RPMI8226 (cell line): ENCODE data around the gene KLHL40.

Experiments
- DNase-seq: peaks from one replicate; pipeline ENCODE4 v3.0.0-alpha.2; 2015

KLHL40 gene

DNA sequence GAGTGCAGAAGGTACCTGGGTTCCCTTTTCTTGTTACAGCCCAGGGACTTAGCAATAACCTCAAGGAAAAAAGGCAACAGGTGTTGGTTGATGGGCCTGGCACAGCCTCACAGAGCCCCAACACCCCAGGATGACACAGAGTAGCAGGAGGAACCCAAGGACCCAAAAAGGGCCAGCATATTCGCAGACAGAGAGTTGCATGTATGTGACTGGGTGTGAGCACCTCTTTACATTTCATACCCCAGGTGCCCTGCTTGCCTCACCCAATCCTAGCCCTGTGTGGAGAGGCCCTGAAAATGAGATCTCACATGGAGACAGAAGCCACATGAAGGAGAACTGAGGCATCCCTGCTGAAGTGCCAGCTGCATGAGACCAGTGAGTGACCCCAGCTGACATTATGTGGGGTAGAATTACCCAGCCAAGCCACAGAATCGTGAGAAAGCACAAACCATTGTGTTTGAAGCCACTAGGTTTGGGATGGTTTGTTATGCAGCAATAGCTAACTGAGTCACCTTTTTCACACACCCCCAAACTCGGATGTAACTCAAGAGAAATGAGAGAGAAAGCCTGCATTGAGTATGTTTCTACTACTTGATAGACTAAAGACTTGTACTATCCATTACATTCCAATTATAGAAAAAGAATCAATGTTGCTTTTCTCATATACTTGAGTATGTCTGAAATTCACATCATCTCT, 43.5 kb downstream of the KLHL40 start:
- no peak for DNase-seq

DNA sequence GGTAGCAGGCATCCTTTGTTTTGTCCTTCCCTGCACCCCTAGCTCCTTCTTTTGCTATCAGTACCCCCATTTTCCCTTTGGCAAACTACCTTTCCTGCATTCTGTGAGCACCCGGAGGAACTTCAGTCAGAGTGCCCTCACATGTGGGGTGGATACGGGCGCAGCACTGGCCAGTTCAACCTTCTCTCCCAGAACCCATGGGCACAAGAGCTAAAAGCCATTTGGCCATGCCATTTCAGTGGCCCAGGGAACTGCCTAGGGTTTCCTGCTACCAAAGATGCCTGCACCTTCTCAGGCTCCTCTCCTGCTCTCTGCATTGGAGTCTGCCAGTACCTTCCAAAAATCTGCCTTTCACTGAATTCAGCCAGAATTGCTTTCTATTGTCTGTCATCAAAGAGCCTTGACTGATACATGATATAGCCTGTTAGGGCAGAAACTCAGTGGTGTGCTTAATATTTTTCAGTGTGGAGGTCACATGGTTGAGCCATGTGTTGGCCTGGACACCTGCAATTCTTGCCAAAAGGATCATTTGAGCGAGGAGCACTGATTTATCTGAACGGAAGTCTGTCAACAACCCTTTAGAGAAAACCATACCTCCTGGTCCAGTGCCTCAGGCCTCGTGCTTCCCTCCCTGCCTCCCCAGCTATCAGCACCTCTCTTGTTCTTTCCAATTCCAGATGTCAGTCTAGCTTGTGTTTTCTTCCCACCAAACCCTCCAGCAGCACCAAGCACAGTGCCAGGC, 44.2 kb downstream of the KLHL40 start:
- DNase-seq: no peak

DNA sequence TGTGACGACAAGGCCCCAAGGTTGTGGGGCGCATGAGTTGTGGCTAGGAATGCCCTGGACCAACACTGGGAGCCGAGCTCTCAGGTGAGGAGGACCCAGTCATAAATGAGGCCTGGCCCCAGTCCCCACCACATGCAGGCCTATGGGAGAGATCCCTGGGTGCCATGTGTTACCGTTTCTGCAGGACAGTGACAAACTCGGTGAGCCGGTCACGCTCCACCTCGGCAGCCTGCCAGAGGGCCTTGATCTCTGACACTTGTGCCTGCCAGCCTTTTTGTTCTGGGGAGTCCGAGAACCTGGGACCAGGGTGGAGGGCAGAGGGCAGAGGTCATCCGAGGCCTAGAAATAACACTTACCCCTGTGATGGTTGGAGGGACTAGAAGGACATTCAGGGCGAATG, 45.0 kb downstream of the KLHL40 start:
- DNase-seq: no peak

DNA sequence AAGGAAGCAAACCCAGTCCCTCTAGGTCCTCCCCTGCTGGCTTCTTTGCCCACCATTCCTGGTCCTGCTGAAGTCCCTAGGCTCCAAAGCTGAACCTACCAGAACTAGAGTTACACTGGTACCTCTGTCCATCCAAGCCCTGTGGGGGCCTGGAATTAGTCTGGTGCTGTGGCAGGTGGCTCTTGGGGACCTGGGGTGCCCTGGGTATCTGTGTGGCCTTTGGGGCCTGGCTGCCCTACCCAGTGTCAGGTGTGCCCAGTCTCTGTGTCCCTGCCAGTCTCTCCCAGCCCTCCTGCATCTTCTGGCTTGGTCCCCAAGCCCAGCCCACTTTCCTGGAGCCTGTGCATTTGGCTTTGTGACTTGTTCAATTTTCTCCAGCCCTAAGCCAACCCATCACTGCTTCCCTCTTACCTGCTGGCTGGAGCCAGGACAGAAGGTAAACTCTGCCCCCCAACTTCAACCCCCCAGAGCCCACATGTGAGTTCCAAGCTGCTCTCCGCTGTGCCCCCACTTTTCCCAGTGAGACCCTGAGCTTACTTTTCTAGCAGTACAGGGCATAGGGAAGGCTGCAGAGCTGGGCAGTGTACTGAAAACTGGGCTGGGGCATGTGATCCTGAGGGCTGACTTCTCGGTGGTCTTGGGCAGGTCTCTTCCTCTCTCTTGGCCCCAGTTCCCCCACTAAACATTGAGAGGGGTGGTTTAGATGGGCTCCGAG, 45.5 kb downstream of the KLHL40 start:
- DNase-seq: no peak

DNA sequence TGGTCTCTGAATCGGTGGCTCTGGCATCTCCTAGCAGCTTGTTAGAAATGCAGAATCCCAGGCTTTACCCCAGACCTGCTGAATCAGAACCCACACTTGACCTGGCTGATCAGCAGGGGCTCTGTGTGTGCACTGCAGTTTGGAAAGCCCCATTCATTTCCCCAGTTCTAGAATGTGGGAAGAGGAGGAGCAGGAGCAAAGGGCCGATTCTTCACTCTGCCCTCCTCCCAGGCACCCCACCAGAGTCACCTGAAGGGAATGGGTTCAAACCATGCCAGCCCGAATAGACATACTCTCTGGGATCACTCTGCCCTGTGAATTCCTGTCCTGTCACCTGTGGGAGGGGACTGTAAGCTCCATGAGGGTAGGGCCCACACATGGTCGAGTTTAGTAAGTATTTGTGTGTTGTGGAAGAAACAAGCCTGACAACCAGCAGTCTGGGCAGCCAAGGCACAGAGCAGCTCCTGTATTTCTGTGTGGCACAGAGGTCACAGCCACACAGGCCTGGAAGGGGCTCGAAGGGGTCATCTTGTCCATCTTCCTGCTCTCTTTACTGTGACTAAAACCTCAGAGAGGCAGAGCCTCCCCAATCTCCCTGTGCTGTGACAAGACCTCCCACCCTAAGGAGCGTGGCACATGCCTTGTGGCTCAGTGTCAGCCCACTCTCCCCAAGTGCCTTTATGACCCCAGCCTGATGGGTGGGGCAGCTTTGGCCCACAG, 46.3 kb downstream of the KLHL40 start:
- DNase-seq: no peak

DNA sequence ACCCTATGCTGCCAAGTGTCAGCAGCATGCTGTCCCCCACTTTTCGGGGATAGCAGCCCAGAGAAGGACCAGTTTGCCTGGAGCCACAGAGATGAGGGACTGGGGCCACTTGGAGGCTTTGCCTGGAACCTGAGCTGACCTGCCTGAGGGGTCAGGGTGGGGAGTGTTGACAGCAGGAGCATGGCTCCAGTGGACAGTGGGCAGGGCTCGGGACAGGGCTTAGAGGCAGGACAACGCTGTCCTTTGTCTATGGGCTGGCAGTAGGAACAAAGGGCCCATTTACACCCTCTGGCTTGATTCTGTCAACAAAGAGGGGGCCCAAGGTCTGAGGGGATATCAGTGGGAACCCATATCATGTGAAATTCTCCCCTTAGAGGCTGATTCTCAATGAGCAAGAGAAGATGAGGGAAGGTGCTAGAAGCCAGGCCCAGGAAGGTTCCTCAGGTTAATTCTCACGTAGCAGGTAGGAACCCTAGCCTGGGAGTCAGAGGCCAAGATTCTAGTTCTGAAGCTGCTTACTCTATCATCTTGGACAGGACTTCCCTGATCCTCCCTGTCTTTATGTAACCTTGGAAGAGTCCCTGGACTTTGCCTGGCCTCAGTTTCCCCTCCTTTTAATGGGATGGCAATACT, 47.0 kb downstream of the KLHL40 start:
- no peak for DNase-seq

DNA sequence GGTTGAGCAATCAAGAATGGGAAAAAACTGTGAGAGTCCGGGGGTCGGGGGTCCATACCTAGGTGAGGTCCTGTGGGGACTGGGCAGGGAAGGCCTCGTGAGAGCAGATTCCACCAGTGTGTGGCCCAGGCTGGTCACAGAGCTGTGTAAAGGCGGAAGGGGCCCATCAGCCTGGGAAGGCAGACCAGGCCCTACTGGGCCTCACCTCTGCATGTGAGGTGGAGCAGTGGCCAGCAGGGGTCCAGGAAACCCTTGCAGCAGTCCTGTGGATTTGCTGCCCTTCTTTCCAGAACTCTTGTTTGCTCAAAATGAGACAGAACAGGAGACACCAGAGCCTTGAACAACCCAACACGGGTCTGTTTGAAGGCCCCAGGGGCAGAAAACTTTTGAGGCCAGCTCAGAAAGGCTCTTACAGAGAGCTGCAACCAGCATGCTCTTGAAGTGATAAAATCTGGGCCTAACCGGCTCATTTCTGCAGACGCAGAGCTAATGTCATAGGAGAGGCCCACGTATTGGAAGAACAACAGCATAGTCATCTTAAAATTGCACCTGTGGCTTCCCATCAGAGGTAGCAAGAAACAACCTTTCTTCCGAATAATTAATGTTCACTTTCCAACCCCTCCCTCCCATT, 47.6 kb downstream of the KLHL40 start:
- no peak for DNase-seq

DNA sequence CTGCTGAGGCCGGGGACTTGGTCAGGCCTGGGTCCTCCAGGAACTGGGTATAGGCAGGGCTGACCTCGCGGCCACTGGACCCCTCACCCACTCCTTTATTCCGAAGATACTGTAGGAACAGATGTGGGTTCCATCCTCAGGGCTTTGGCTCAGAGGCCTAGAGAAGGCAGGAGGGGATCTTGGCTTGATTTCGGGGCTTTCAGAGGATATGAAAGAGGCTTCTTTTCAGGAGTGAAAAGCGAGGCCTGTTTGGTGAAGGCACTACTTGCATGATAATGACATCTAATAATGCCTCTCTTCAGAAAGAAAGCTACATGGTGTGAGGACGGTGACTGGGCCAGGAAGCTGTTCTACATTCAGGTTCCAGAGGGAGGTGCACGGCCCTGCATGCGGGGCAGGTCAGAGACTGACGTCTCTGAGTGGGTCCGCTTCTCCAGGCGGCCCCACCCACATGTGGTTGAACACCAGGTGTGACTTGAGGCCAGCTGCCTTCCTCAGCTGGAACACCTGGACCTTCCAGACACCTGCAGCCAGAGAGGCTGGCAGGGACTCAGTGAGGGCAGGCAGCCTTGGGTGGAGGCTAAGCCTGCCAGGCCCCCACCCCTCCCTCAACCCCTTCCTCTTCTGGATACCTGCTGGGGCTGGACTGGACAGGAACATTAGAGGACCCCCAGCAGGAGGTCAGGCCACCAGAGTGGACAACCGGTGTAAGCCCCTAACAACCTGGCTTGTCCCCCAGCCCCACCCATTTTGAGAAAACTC, 48.3 kb downstream of the KLHL40 start:
- DNase-seq: peak; percentile 81

DNA sequence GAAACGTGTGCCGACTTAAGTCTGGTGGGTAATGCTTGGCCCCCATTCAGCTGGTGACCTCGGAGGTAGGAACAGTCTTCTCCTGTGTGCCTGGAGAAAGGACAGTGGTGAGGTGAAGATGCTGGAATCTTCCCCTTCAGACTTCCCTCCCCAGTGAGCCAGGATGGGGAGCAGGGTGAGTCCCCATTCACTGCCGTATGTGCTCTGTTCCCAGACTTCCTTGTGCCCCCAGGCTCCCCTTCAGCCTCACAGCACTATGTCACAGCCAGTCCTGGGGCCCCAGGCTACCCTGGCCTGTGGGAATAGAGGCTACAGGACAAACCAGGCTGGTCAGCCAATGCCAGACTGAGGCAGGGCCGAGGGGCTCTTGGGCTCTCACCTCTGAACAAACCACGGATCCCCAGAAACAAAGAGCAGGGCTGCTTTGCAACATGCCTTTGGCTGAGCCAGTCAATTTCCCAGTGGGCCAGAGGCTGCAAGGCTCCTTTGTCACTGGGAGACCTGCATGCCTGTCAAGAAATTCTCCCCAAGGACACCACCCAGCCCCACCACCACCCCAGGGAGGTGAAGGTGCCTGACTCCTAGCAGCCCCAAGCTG, 49.0 kb downstream of the KLHL40 start:
- no peak for DNase-seq

DNA sequence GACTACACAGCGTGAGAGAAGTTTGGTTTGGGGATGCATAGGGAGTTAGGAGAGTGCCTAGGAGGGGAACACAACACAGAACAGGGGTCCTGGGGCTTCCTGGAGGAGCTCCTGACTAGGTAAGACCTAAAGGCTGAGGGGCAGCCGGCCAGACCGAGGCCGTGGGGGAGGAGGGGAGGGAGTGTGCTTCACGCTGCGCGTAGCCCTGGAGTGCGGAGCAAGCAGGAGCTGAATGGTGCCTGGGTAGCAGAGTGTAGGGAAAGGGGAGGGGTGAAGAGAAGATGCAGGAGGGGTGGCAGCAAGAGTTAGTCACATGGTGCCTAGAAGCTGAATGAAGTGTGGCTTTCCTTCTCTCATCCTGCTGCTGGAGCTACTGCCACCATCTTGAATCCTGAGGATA, 49.7 kb downstream of the KLHL40 start:
- no peak for DNase-seq

DNA sequence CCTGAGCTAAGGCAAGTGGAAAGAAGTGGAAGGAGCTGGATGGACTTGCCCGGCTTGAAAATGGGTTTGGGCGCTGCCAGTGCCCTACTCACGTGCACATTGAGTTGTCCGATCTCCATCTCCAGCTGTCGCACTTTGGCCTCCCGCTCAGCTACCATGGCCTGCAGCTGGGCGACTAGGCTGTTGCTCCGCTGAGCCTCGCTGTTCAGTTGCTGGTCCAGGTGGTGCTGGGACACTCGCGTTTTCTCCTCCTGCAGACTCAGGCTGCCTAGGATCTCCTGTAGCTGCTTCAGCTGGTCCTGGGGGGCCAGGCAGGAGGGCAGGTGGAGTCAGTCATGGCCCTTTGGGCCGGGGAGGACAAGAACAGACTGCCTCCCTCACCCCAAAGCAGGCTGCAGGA, 50.3 kb downstream of the KLHL40 start:
- no peak for DNase-seq

DNA sequence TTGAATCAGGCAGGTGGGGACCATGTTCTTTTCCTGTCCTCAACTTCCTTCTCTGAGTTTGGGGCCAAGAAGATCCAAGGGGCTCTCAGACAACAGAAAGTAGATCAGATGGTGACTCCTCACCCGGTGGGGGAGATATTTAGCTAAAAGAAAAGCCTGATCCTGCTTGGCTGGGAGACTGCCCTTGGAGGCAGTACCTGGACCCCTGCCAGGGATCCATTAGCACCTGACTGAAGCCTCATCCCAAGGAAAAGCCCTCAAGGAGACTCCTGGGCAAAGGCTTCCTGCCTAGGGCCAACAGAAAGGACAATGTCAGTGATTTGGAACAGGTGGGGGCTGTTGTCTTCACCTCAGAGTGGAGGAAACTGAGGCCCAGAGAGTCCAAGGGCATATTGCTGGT, 50.7 kb downstream of the KLHL40 start:
- DNase-seq: no peak

DNA sequence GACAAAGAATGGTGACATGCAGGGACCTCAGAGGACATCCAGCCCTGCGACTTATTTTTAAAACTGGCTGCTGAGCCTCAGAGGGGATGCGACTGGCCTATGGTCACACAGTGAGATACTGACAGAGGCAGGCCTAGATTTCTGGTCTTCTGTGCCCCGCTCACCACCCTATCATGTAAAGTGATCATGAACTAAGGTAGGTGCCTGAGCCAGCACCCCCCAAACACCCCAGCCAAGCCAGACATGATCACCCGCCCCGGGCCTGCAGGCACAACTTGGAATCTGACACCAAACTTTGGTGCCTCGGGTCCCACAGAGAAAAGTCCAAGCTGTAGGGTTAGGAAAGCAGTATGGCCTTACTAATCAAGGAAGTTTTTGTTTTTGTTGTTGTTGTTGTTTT, 51.2 kb downstream of the KLHL40 start:
- no peak for DNase-seq

DNA sequence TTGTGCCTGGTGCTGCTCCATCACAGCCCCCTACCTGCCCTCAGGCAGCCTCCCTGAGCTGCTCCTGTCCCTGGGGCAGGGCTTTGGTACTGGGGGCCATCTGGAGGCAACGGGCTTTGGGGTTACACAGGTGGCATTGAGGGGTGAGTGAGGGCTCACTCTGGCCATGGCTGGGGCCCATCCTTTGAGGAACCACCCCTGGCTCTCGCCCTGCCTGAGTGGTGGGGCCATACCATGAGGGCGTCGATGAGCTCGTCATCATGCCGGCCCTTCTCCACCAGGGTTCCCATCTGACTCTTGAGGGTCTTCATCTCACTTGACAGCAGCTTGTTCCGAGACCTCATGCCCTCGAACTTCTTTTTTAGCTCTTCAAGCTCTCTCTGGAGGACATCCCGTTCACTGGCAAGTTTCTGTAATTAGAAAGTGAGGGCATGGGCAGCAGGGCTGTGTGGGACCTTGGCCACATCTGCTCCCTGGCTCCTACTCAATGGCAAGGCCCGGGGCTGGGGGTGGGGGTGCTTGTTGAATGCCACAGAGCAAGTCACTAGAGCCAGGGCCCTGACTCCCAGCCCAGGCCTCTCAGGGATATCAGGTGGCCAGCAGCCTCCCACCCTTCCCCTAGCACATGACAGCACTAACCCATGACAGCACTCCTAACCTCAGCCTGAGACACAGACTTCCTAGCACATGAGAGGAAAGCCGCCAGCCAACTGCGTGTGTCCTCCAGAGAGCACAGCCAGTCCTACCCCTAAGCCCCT, 54.2 kb downstream of the KLHL40 start:
- DNase-seq: peak; percentile 29

DNA sequence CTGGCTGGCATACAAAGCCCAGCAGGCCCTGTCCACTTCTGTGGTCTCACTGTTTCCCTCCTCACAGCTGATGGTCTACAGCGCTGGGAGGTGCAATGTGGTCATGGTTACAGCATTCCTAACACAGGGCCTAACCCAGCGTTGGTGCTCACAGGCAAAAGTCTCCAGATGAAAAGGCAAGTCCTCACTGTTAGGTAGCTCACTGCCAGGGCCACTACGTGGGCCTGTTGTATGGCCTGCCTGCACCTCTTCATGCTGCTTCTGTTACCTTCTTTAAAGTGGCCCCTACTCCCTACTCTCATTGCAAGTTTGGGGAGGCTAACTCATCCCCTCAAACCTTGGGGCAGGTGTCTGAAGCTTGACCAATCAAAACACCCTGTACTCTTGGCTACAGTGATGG, 56.5 kb downstream of the KLHL40 start:
- DNase-seq: no peak
